HCT116 (cell line): ENCODE results near the gene ASAP3. TPM values are rescaled to one million over a fixed set of nuclear protein-coding genes. Genes with fewer than 3 reads are reported as not detected.

Experiments used
- ATAC-seq: fragments of 200-7000 bp; cut with Tn5 transposase; 2 replicates; pipeline ENCODE4 v1.9.1; 2020; ENCODE audit warnings: mild to moderate bottlenecking, moderate library complexity
- BruUV-seq: library from RNA; stranded (reverse); fragments of 400-500 nt; replicated peaks from 2 replicates; lab custom pipeline; 2021; lab: Mats Ljungman, UMichigan
- CTCF ChIA-PET: fragments of 300-600 bp; sonication (Branson Sonifier 250); formaldehyde crosslinking; loops from one replicate; lab custom pipeline; 2021; ENCODE audit warnings: antibody characterized with exemption; lab: Charles Lee
- POLR2A ChIA-PET: fragments of 300-600, 350-600 bp; sonication (Branson Sonifier 250); formaldehyde crosslinking; loops from one replicate; lab custom pipeline; 2021; ENCODE audit warnings: antibody characterized with exemption; lab: Charles Lee
- RAD21 ChIA-PET, 2 experiments: fragments of 300-600 bp; sonication (Branson Sonifier 250); formaldehyde crosslinking; loops; one replicate each; lab custom pipeline; 2023; ENCODE audit warnings: low total read pairs in 2 of 2; ENCODE audit not compliant: uncharacterized antibody in 2 of 2, unreplicated experiment in 2 of 2, low non-redundant PET in 1 of 2; lab: Charles Lee
- DNase-seq: peaks from one replicate; pipeline ENCODE4 v3.0.0-alpha.2; 2010; ENCODE audit warnings: low read depth, low spot score
- H2AFZ ChIP-seq: fragments of 200-600 bp; shearing (Covaris generic), sonication (generic); 2 replicates; pipeline ENCODE4 v1.6.1; 2017; ENCODE audit warnings: low read depth, mixed run types, mixed read lengths, antibody characterized with exemption, low read length; ENCODE audit not compliant: poor library complexity, severe bottlenecking
- H3K27ac ChIP-seq: 2 replicates; pipeline ENCODE4 v1.5.1; 2012; ENCODE audit warnings: low read depth, low read length
- H3K27me3 ChIP-seq: fragments of 200-600 bp; sonication (generic); 2 replicates; pipeline ENCODE4 v1.6.1; 2016; ENCODE audit warnings: mixed run types, low read length, mixed read lengths; ENCODE audit not compliant: insufficient read depth
- H3K36me3 ChIP-seq, 2 experiments: fragments of 200-500 bp in 1 of 2; fragments of 200-600 bp in 1 of 2; sonication (Bioruptor generic) in 1 of 2; sonication (generic) in 1 of 2; 2 replicates each; pipeline versions ENCODE4 v1.5.1 to v1.6.1; 2014 to 2016; ENCODE audit warnings: low read length in 2 of 2, inconsistent platforms in 1 of 2, mixed read lengths in 1 of 2, mixed run types in 1 of 2; ENCODE audit not compliant: insufficient read depth in 2 of 2, control insufficient read depth in 1 of 2
- H3K4me1 ChIP-seq, 2 experiments: fragments of 200-600 bp in 1 of 2; sonication (generic) in 1 of 2; 2 replicates each; pipeline versions ENCODE4 v1.5.1 to v1.6.1; 2012 to 2017; ENCODE audit warnings: low read length in 2 of 2, inconsistent platforms in 1 of 2, mild to moderate bottlenecking in 1 of 2, mixed read lengths in 1 of 2, mixed run types in 1 of 2, moderate library complexity in 1 of 2; ENCODE audit not compliant: insufficient read depth in 2 of 2, control insufficient read depth in 1 of 2
- H3K4me2 ChIP-seq: fragments of 200-600 bp; sonication (generic); 2 replicates; pipeline ENCODE4 v1.6.1; 2017; ENCODE audit warnings: mixed run types, low read length, mixed read lengths
- H3K4me3 ChIP-seq, 2 experiments: fragments of 200-600 bp in 1 of 2; sonication (generic) in 1 of 2; replicated peaks in 1 of 2; 2 replicates each; pipeline ENCODE4 v1.5.1; 2011 to 2016; ENCODE audit warnings: low read length in 2 of 2, control low read depth in 1 of 2, low read depth in 1 of 2, mild to moderate bottlenecking in 1 of 2, mixed read lengths in 1 of 2, mixed run types in 1 of 2
- H3K79me2 ChIP-seq: fragments of 200-600 bp; sonication (generic); 2 replicates; pipeline ENCODE4 v1.6.1; 2017; ENCODE audit warnings: mild to moderate bottlenecking, mixed run types, low read length, moderate library complexity, mixed read lengths; ENCODE audit not compliant: insufficient read depth
- H3K9ac ChIP-seq: fragments of 200-600 bp; sonication (generic); 2 replicates; pipeline ENCODE4 v1.6.1; 2016; ENCODE audit warnings: low read length, mixed read lengths
- H3K9me2 ChIP-seq: fragments of 200-600 bp; sonication (generic), shearing (Covaris generic); 2 replicates; pipeline ENCODE4 v1.6.1; 2017; ENCODE audit warnings: mixed run types, mild to moderate bottlenecking, moderate library complexity; ENCODE audit not compliant: insufficient read depth
- H3K9me3 ChIP-seq, 2 experiments: fragments of 200-500 bp in 1 of 2; fragments of 200-600 bp in 1 of 2; sonication (Bioruptor generic) in 1 of 2; sonication (generic) in 1 of 2; 2 replicates each; pipeline ENCODE4 v1.6.1; 2014 to 2017; ENCODE audit warnings: low read length in 2 of 2, mixed read lengths in 2 of 2, inconsistent platforms in 1 of 2, low read depth in 1 of 2, mild to moderate bottlenecking in 1 of 2, mixed run types in 1 of 2, moderate library complexity in 1 of 2; ENCODE audit not compliant: control insufficient read depth in 1 of 2, insufficient read depth in 1 of 2
- H4K20me1 ChIP-seq: fragments of 200-600 bp; sonication (generic), shearing (Covaris generic); 2 replicates; pipeline ENCODE4 v1.6.1; 2017; ENCODE audit warnings: mixed run types, mild to moderate bottlenecking, moderate library complexity; ENCODE audit not compliant: insufficient read depth
- CBX3 ChIP-seq: IDR thresholded peaks from 2 replicates; pipeline ENCODE4 v1.6.1; 2012; ENCODE audit warnings: low read depth
- CEBPB ChIP-seq: IDR thresholded peaks from 2 replicates; pipeline ENCODE4 v1.6.1; 2012; ENCODE audit warnings: low read depth
- EGR1 ChIP-seq: IDR thresholded peaks from 2 replicates; pipeline ENCODE4 v1.6.1; 2012; ENCODE audit warnings: low read depth
- ELF1 ChIP-seq: IDR thresholded peaks from 2 replicates; pipeline ENCODE4 v1.6.1; 2012; ENCODE audit warnings: low read depth, borderline replicate concordance
- EZH2 ChIP-seq: fragments of 200-600 bp; sonication (generic); IDR thresholded peaks from 2 replicates; pipeline ENCODE4 v1.6.1; 2017; ENCODE audit warnings: antibody characterized with exemption, mixed run types
- EZH2phosphoT487 ChIP-seq: fragments of 200-600 bp; IDR thresholded peaks from 2 replicates; pipeline ENCODE4 v1.6.1; 2018; ENCODE audit warnings: antibody characterized with exemption, borderline replicate concordance
- FOSL1 ChIP-seq: IDR thresholded peaks from 2 replicates; pipeline ENCODE4 v1.6.1; 2012; ENCODE audit warnings: low read depth
- JUND ChIP-seq: IDR thresholded peaks from 2 replicates; pipeline ENCODE4 v1.6.1; 2012
- POLR2A ChIP-seq: IDR thresholded peaks from 2 replicates; pipeline ENCODE4 v1.7.0; 2011; ENCODE audit warnings: borderline replicate concordance; ENCODE audit not compliant: insufficient read depth, insufficient read length; ENCODE audit errors: extremely low read depth
- POLR2AphosphoS5 ChIP-seq: IDR thresholded peaks from 2 replicates; pipeline ENCODE4 v1.6.1; 2011; ENCODE audit warnings: mild to moderate bottlenecking, low read depth, low read length, moderate library complexity
- RAD21 ChIP-seq: IDR thresholded peaks from 2 replicates; pipeline ENCODE4 v1.6.1; 2012; ENCODE audit warnings: low read depth, mild to moderate bottlenecking
- SIN3A ChIP-seq: IDR thresholded peaks from 2 replicates; pipeline ENCODE4 v1.6.1; 2012; ENCODE audit warnings: low read depth
- SRF ChIP-seq: IDR thresholded peaks from 2 replicates; pipeline ENCODE4 v1.6.1; 2012; ENCODE audit warnings: low read depth
- YY1 ChIP-seq: IDR thresholded peaks from 2 replicates; pipeline ENCODE4 v1.6.1; 2011; ENCODE audit warnings: low read length, low read depth, moderate library complexity, mild to moderate bottlenecking; ENCODE audit not compliant: insufficient replicate concordance; ENCODE audit errors: extremely low read depth
- ZFX ChIP-seq: fragments of 450-650 bp; IDR thresholded peaks from 2 replicates; pipeline ENCODE4 v1.6.1; 2017
- intact Hi-C: fragments of 100-400 bp; cut with micrococcal nuclease; formaldehyde crosslinking; loops from 2 replicates; pipeline ENCODE4 v1.10.0; 2022
- total RNA-seq: library from RNA; stranded (reverse); gene quantifications from one replicate; pipeline ENCODE4 v1.2.1, GENCODE V29; 2021; ENCODE audit not compliant: unreplicated experiment
- TF ChIP-seq, protein P1 (sequence below): IDR thresholded peaks from 2 replicates; pipeline ENCODE4 v1.6.1; 2011; ENCODE audit warnings: mild to moderate bottlenecking, low read length, moderate library complexity; ENCODE audit not compliant: insufficient replicate concordance; ENCODE audit errors: extremely low read depth
- TF ChIP-seq, protein P2 (sequence below), 3 experiments: fragments of 200-600 bp in 1 of 3; sonication (generic) in 1 of 3; IDR thresholded peaks in 2 of 3; conservative IDR thresholded peaks in 1 of 3; 2 replicates each; pipeline ENCODE4 v1.5.1; 2012 to 2017; ENCODE audit warnings: low read depth in 2 of 3, low read length in 2 of 3, antibody characterized with exemption in 1 of 3, borderline replicate concordance in 1 of 3, control low read depth in 1 of 3, mild to moderate bottlenecking in 1 of 3, mixed read lengths in 1 of 3, mixed run types in 1 of 3, moderate library complexity in 1 of 3; ENCODE audit not compliant: insufficient read depth in 1 of 3
- TF ChIP-seq, protein P3 (sequence below): IDR thresholded peaks from 2 replicates; pipeline ENCODE4 v1.6.1; 2012
- TF ChIP-seq, protein P4 (sequence below): IDR thresholded peaks from 2 replicates; pipeline ENCODE4 v1.6.1; 2012
- TF ChIP-seq, protein P5 (sequence below): IDR thresholded peaks from 2 replicates; pipeline ENCODE4 v1.6.1; 2012; ENCODE audit warnings: low read depth

ASAP3 gene
- total RNA-seq, 1 experiment from 2014 or later, result 19.7 TPM

DNA sequence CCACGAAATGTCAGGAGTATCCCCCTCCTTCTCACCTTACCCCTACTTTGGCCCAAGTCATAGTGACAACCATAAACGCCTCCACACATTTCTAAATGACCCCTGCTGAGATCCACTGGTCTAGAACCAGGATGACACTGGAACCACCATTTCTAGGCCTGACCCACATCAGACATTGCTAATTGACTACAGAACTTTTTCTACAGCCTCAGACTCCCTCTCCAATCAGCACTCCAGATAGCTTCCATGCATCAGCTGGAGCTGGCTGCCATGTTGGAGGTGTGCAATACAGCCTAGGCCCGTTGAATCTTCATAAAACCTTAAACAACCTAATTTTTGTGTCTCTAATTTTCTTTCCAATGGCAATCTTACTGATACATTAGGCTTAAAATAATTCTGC, 78.0 kb downstream of the ASAP3 start:
- Histone ChIP-seq H2AFZ (no peak overlapping the region), H3K9ac (no peak overlapping the region), H3K36me3 (no peaks in the 10 kb centered on the region), H3K79me2 (no peaks in the 10 kb centered on the region), H3K9me2 (no peaks in the 10 kb centered on the region), H3K27ac (no peak overlapping the region), H3K4me2 (no peak overlapping the region), H3K4me3 (no peak overlapping the region), H4K20me1 (no peaks in the 10 kb centered on the region), H3K27me3 (no peaks in the 10 kb centered on the region)
- CTCF ChIA-PET, result no interaction called here
- POLR2A ChIA-PET, result no interaction called here
- DNase-seq (no peak), ATAC-seq (no peak)
- BruUV-seq, result no TSS peak
- intact Hi-C loops, result loop anchor here (2.0 to 10.0 kb wide), 3 partner anchors 37 to 431 kb away; partner anchors contain the start of genes HNRNPR, LACTBL1 and ZNF436
- TF ChIP-seq SIN3A (no peak), CEBPB (no peak), RAD21 (no peak), POLR2A (no peak), SRF (no peak), EGR1 (no peak), FOSL1 (no peak), YY1 (no peak), ELF1 (no peak), JUND (no peak), EZH2phosphoT487 (no peak), POLR2AphosphoS5 (no peak), EZH2 (no peak), CBX3 (no peak), ZFX (no peak)
- TF ChIP-seq, protein P1, sequence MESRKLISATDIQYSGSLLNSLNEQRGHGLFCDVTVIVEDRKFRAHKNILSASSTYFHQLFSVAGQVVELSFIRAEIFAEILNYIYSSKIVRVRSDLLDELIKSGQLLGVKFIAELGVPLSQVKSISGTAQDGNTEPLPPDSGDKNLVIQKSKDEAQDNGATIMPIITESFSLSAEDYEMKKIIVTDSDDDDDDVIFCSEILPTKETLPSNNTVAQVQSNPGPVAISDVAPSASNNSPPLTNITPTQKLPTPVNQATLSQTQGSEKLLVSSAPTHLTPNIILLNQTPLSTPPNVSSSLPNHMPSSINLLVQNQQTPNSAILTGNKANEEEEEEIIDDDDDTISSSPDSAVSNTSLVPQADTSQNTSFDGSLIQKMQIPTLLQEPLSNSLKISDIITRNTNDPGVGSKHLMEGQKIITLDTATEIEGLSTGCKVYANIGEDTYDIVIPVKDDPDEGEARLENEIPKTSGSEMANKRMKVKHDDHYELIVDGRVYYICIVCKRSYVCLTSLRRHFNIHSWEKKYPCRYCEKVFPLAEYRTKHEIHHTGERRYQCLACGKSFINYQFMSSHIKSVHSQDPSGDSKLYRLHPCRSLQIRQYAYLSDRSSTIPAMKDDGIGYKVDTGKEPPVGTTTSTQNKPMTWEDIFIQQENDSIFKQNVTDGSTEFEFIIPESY, result no peak
- TF ChIP-seq, protein P2, sequence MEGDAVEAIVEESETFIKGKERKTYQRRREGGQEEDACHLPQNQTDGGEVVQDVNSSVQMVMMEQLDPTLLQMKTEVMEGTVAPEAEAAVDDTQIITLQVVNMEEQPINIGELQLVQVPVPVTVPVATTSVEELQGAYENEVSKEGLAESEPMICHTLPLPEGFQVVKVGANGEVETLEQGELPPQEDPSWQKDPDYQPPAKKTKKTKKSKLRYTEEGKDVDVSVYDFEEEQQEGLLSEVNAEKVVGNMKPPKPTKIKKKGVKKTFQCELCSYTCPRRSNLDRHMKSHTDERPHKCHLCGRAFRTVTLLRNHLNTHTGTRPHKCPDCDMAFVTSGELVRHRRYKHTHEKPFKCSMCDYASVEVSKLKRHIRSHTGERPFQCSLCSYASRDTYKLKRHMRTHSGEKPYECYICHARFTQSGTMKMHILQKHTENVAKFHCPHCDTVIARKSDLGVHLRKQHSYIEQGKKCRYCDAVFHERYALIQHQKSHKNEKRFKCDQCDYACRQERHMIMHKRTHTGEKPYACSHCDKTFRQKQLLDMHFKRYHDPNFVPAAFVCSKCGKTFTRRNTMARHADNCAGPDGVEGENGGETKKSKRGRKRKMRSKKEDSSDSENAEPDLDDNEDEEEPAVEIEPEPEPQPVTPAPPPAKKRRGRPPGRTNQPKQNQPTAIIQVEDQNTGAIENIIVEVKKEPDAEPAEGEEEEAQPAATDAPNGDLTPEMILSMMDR (IDR thresholded peaks at IDR 0.05 in 2 of 3, conservative IDR thresholded peaks at IDR 0.05 in 1 of 3; ENCODE audit: borderline replicate concordance in 1 of 3, insufficient read depth in 1 of 3, low read depth in 2 of 3, low read length in 2 of 3), result no peak
- TF ChIP-seq, protein P3, sequence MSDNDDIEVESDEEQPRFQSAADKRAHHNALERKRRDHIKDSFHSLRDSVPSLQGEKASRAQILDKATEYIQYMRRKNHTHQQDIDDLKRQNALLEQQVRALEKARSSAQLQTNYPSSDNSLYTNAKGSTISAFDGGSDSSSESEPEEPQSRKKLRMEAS, result no peak
- TF ChIP-seq, protein P4, sequence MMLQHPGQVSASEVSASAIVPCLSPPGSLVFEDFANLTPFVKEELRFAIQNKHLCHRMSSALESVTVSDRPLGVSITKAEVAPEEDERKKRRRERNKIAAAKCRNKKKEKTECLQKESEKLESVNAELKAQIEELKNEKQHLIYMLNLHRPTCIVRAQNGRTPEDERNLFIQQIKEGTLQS, result no peak
- TF ChIP-seq, protein P5, sequence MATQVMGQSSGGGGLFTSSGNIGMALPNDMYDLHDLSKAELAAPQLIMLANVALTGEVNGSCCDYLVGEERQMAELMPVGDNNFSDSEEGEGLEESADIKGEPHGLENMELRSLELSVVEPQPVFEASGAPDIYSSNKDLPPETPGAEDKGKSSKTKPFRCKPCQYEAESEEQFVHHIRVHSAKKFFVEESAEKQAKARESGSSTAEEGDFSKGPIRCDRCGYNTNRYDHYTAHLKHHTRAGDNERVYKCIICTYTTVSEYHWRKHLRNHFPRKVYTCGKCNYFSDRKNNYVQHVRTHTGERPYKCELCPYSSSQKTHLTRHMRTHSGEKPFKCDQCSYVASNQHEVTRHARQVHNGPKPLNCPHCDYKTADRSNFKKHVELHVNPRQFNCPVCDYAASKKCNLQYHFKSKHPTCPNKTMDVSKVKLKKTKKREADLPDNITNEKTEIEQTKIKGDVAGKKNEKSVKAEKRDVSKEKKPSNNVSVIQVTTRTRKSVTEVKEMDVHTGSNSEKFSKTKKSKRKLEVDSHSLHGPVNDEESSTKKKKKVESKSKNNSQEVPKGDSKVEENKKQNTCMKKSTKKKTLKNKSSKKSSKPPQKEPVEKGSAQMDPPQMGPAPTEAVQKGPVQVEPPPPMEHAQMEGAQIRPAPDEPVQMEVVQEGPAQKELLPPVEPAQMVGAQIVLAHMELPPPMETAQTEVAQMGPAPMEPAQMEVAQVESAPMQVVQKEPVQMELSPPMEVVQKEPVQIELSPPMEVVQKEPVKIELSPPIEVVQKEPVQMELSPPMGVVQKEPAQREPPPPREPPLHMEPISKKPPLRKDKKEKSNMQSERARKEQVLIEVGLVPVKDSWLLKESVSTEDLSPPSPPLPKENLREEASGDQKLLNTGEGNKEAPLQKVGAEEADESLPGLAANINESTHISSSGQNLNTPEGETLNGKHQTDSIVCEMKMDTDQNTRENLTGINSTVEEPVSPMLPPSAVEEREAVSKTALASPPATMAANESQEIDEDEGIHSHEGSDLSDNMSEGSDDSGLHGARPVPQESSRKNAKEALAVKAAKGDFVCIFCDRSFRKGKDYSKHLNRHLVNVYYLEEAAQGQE, result no peak
- TF ChIP-seq, all 23 proteins: peak for 0
- no peaks in the 10 kb centered on the region for H3K9me3 ChIP-seq
- peaks cover 21 to 37% of the 10 kb centered on the region in 2 experiments for H3K4me1 ChIP-seq
- RAD21 ChIA-PET, result interaction anchor here in 1 of 2 experiments (0.6 kb wide), 1 partner anchor 189 kb away, joined by 5 read pairs; the partner anchor contains the start of gene HTR1D
